HG03159 (cell line): ENCODE data around the gene CEP78.
"Not testable (repeated sequence)": the region's sequence is repeated elsewhere in the genome, so short reads cannot be mapped to it uniquely, and the experiment has no call there.

ENCODE experiments used
- ATAC-seq: cut with Tn5 transposase; IDR thresholded peaks from one replicate; pipeline ENCODE4 v1.9.1; 2021; ENCODE audit warnings: mild to moderate bottlenecking, moderate library complexity; ENCODE audit not compliant: unreplicated experiment

CEP78 gene

GRCh38 chr9:78280982-78281668 lies 45.2 kb downstream of the CEP78 start:
- ATAC-seq: no peak

GRCh38 chr9:78284181-78284580 lies 48.3 kb downstream of the CEP78 start:
- not testable (repeated sequence) for ATAC-seq

GRCh38 chr9:78286125-78286524 lies 50.2 kb downstream of the CEP78 start:
- no peak for ATAC-seq

GRCh38 chr9:78286946-78287388 lies 51.1 kb downstream of the CEP78 start:
- no peak for ATAC-seq

GRCh38 chr9:78288214-78288892 lies 52.5 kb downstream of the CEP78 start:
- no peak for ATAC-seq

GRCh38 chr9:78289474-78289873 lies 53.6 kb downstream of the CEP78 start:
- ATAC-seq: no peak

- ATAC-seq: no peak
These were observed 55.5 kb downstream of the CEP78 start for GRCh38 chr9:78291240-78291925.

- no peak for ATAC-seq
These were observed 56.2 kb downstream of the CEP78 start for GRCh38 chr9:78292026-78292425.

- no peak for ATAC-seq
These were observed 57.0 kb downstream of the CEP78 start for GRCh38 chr9:78292716-78293497.

- no peak for ATAC-seq
These were observed 58.7 kb downstream of the CEP78 start for GRCh38 chr9:78294290-78295176.

GRCh38 chr9:78295177-78295575 lies 59.3 kb downstream of the CEP78 start:
- no peak for ATAC-seq

GRCh38 chr9:78295731-78296130 lies 59.9 kb downstream of the CEP78 start:
- no peak for ATAC-seq

- no peak for ATAC-seq
These were observed 60.5 kb downstream of the CEP78 start for GRCh38 chr9:78296201-78296892.

GRCh38 chr9:78296893-78297671 lies 61.2 kb downstream of the CEP78 start, which contains the start of gene PSAT1:
Gene PSAT1, plus strand, starts transcription at chr9:78297125. Its CDS starts 86 bp downstream, at chr9:78297211.
- ATAC-seq: peak; percentile 98

- ATAC-seq: no peak
These were observed 61.7 kb downstream of the CEP78 start for GRCh38 chr9:78297672-78297961.

GRCh38 chr9:78298046-78298765 lies 62.3 kb downstream of the CEP78 start:
- ATAC-seq: no peak

- no peak for ATAC-seq
These were observed 64.3 kb downstream of the CEP78 start for GRCh38 chr9:78300209-78300608.

- ATAC-seq: no peak
These were observed 65.6 kb downstream of the CEP78 start for GRCh38 chr9:78301466-78301865.
